Embryonic facial prominence (tissue), 1 donor: Measurements from ENCODE around the gene YARS1.
A peak's percentile ranks its signal among the peaks of the same experiment; 100 is the strongest.

Experiments
- DNase-seq: peaks from one replicate; pipeline ENCODE4 v3.0.0-alpha.2; 2016; ENCODE audit errors: extremely low spot score

Gene YARS1

GRCh38 chr1:32780628-32781234 is 36.4 kb downstream of the YARS1 start:
- no peak for DNase-seq

DNA sequence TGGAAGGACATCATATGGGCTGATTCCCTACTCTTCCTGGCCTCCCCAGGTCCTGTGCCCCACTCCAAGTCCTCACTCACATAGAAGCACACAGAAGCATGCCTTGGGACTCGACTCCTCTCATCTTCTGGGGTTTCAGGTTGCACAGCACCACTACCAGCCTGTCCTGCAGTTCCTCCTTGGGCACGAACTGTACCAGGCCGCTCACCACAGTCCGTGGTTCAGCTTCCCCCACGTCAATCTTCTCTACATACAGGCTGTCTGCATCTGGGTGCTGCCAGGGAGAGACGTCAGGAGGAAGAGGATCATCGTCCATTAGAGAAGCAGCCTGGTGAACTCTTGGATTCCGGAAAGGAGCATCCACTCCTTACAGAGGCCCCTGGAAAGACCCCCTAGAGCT is 37.2 kb downstream of the YARS1 start:
- DNase-seq, result no peak

DNA sequence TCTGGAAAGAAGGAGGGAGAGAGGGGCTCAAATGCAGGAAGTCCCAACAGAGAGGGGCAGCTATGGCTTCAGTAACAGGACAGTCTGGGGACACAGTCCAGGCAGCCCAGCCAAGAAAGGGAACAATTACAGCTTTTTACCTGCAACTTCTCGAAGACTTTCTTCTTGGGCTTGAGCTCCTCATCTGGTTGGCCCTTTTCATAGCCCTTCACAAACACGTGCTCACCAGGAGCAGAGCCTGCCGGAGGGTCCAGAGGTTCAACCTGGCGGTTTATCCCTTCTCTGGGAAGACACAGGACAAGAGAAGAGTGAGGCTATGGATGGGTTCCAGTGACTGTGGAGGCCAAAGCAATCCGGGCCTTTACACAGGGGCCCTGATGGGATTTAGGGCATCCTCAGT is 37.9 kb downstream of the YARS1 start:
- DNase-seq, result no peak

- DNase-seq, result no peak
These were observed 41.4 kb downstream of the YARS1 start for GRCh38 chr1:32775640-32776337.

GRCh38 chr1:32774950-32775634 is 42.1 kb downstream of the YARS1 start:
- peak; percentile 64 for DNase-seq

- no peak for DNase-seq
These were observed 42.7 kb downstream of the YARS1 start for GRCh38 chr1:32774464-32774808.

DNA sequence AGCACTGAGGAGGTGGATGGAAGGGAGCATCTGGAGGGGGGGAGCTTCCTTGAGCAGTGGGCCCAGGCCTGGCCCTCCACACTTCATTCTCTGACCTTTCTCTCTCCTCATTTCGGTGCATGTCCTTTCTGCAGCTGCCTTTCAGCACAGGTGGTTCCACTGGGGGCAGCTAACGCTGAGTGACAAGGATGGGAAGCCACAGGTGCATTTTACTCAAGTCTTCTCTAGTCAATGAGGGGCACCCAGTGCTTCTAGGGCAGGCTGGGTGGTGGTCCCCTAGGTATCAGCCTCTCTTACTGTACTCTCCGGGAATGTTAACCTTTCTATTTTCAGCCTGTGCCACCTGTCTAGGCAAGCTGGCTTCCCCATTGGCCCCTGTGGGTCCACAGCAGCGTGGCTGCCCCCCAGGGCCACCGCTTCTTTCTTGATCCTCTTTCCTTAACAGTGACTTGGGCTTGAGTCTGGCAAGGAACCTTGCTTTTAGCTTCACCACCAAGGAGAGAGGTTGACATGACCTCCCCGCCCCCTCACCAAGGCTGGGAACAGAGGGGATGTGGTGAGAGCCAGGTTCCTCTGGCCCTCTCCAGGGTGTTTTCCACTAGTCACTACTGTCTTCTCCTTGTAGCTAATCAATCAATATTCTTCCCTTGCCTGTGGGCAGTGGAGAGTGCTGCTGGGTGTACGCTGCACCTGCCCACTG is 43.2 kb downstream of the YARS1 start:
- DNase-seq, result no peak

DNA sequence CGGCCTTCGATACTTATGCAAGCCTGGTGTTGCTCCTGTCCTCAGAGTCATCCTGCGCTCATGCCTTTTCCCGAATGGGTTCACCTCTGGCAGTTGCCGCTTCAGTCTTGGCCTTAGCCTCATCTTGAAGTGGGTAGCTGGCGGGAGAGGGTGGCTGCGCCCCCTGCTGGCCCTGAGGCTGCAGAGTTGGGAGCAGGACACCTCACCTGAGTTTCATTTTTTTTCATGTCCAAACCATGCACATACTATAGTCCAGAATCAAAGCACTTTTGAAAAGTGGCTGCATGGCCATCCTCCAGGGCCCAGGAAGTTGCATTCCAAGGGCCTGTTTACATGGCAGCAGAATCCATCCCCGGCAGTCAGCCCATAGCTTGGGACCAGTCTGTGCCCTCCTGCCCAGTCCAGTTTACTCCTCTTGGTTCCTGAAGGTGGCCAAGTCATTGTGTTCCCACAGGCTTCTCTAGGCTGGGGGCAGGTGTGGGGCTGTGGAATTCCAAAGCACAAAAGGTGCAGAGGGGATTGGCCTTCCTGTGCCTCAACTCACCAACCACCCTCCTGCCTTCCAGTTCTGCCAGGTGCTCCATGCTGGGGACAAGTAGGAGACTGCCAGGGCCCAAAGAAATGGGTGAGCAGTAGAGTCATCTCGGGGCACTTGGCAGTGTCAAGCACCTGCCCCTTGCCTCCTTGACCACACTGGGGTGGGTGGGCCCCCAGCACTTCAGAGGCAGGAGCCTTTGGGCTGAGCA is 44.0 kb downstream of the YARS1 start:
- DNase-seq, result no peak

DNA sequence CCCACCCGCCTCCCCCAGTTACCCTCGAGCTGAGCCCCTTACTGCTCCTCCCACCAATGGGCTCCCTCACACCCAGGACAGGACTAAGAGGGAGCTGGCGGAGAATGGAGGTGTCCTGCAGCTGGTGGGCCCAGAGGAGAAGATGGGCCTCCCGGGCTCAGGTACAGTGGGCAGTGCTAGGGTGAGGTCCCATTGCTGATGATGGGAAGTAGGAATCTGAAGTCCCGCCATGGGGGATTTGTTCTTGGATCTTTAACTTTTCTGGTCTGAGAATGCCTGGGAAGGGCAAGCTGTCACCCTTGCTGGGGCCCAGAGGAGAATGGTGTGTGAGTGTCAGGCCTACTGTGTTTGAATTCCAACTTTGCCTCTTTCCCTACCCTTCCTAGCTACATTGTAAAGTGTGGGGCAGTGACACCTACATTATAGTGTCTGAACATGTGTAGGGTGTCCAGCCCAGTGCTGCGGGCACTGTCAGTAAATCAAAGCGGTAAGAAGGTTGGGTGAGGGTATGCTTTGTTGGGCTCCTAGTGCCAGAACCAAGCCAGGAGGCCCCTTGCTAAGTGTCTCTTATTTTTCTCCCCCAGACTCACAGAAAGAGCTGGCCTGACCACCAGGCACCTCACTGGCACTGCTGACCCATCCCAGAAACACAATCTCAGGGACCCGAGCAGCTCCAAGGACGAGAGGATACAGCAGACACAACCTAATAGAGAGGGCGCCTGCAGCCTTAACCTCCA is 44.7 kb downstream of the YARS1 start:
- no peak for DNase-seq

GRCh38 chr1:32771561-32772280 is 45.4 kb downstream of the YARS1 start:
- DNase-seq, result no peak

- DNase-seq, result no peak
These were observed 46.2 kb downstream of the YARS1 start for GRCh38 chr1:32770741-32771548.

- no peak for DNase-seq
These were observed 46.9 kb downstream of the YARS1 start for GRCh38 chr1:32770221-32770731.

GRCh38 chr1:32769524-32770220 is 47.5 kb downstream of the YARS1 start:
- no peak for DNase-seq

DNA sequence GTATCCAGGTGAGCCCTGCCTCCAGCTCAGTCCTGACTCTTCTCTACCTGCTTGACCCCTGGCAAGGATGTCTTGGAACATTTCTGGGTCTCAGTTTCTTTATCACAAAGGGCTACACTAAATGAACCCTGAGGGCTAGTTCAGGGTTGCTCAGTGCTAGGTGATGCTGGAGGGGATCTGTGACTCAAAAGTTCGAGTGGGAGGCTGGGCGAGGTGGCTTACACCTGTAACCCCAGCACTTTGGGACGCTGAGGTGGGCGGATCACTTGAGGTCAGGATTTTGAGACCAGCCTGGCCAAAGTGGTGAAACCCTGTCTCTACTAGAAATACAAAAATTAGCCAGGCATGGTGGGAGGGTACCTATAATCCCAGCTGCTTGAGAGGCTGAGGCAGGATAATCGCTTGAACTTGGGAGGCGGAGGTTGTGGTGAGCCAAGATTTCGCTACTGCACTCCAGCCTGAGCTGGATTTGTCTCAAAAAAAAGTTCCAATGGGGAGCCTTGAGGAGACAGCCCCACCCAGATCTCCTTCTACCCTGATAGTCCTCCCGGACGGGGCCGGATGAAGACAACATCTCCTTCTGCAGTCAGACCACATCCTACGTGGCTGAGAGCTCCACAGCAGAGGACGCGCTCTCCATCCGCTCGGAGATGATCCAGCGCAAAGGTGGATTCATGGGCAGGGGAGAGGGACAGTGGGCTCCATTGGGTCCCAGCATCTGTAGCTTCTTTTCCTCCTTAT is 48.9 kb downstream of the YARS1 start:
- no peak for DNase-seq

GRCh38 chr1:32767641-32768040 is 49.5 kb downstream of the YARS1 start:
- no peak for DNase-seq

DNA sequence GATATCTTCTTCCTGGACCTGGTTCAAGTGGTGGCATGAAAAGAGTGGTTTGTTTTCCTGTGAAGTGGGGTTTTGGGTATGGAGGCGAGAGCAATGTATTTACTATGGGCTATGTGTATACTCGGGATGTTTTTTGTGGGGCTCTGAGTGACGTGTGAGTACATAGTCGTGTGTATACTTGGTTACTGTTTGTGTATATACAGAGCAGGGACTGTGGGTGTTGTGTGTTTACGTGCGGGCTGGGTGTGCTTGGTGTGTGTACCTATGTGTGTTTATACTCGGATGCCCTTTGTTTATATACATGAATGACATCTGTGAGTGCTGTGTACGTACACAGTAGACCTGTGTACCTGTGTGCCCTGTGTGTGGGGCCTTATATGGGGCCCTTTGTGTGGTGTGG is 50.0 kb downstream of the YARS1 start:
- DNase-seq, result no peak

DNA sequence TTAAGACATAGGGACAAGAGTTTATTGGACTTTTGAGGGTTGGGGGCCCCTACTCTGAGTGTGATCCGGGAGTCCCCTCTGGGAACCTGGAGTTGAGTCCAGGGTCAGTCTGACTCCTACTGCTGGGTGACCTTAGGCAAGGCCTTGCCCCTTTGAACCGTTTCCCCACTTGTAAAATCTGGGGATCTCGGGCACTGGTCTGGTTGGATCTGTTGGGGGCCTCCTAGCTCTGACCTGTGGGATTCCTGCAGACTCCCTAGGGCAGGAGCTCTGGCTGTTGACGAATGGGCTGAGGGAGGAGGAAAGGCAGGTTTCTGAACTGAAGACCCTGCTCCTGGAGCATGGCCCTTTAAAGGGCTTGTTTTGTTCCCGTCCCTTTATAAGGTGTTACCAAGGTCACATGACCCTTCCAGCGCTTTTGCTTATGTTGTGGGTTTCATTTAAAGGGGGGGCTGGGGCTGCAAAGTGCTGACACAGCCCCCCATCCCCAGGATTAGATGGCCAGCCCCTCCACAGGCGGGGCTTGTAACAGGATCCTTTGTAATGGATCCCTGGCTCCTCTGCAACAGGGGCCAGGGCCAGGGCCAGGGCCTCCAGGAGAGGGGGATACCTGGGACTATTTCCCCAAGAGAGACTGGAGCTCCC is 50.7 kb downstream of the YARS1 start:
- no peak for DNase-seq
